GM18873 (cell line): ENCODE measurements around the gene NPAS1.
"Not testable (repeated sequence)": the region's sequence is repeated elsewhere in the genome, so short reads cannot be mapped to it uniquely, and the experiment has no call there.

Experiments
- ATAC-seq: cut with Tn5 transposase; IDR thresholded peaks from one replicate; pipeline ENCODE4 v1.9.1; 2021; ENCODE audit warnings: mild to moderate bottlenecking, moderate library complexity, moderate number of reproducible peaks; ENCODE audit not compliant: unreplicated experiment, low FRiP score

The NPAS1 gene

DNA sequence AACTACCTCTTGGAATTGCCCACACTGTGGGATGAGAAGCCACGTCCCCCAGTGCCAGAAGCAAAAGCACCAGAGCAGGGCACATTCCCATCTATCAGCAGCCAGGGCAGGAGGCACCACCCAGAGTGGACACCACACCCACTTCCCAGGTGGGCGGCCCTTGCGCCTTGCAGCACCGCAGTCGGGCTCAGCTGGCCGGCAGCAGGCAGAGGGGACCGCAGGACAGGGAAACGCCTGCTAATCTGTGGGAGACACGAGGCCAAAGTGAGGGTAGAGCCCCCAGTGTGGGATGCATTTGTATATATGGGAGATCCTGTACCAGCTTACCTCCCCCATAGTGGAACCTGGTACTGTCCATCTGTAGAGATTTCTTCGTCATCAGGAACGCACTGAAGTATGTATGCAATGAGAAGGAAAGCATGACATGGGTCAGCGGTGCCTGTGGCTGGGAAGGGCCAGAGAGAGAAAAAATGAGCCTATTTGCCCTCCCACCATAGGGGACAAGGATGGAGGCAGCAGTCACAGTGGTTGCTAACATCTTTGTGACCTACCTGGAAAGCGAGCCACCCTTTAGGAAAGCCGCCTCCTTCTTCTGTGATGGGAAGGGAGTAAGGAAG, 30.9 kb upstream of the NPAS1 start:
- no peak for ATAC-seq

DNA sequence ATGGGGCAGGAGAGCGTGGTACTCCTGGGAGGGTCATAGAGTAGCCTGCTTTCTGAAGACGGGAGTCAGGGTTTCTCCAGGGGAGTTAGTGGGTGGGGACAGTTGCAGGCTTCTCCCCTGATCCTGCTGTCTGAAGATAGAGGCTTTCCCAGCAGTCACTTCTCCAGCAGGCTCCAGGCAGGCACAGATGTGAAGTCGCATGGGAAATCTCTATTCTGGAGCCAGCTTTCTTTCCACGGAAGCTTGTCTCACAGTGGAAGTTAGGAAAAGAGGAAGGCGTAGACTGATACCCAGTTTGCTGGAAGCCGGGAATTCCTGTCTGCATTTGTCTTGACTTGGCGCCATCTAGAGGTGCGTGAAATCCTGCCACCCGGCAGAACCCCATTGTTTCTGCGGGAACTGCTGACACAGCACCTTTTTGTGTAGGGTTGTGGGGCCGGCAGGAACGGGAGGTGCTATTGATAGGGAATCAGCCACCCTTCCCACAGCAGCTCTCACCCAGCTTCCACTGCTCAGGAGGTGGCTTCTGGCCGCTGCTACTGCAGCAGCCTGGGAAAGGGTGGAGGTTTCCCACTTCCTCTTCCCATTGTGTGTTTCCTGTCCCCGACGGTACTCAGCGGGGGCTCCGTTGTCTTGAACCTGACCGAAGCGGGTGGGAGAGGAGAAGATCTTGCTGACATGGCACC, 28.5 kb upstream of the NPAS1 start:
- ATAC-seq, result no peak

DNA sequence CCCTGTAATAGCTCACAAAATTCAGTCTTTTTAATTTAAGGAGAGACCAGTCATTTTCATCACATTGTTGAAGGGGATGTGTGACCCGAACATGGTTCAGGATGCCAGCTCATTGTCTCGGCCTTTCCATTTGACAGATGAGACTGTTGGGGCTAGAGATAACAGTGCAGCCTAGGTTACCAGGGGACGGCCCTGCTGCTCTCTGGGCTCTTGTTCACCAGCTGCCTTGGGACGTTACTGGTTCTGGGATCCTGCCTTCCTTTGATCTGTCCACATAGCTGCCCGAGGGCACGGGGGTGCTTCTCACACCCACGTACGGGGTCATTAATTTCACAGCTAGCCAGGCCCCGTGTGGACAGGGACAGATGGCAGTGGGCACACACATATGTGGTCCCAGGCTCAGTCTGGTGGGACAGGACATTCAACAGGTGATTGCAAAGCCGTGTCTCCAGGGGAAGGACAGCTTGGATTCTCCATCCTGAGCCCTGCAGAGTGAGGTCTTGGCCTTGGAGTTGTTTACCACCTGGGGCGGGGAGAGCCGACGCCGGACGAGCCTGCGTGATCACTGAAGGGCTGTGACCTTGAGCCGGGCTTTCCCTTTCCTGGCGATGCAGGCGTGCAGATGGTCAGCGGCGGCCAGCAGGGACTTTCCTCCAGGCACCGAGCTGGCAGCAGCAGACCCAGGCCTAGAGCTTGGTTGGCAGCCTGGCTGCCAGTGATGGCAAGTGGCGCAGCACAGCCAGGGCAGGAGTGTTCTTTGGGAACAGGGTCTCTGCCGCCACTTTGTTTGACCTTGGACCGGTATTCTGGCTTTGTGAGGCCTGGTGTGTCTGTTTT, 26.7 kb upstream of the NPAS1 start:
- ATAC-seq, result no peak

DNA sequence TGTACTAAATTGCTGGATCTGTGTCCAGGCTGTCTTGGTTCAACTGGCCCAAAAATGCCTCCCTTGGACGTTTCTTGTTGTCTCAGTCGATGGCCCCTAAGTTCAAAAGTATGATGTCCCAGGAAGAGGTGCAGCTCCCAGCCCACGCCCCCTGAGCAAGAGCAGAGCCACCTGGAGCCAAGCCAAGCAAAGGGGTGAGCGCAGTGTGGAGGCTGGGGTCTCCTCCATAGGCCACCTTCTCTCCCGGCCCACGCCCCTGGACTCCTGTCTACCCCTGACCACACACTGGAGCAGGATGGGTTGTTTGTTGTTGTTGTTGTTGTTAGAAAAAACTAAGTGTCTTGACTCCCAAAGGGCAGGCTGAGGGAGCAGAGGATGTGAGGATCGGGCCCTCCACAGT, 26.0 kb upstream of the NPAS1 start:
- ATAC-seq, result no peak

DNA sequence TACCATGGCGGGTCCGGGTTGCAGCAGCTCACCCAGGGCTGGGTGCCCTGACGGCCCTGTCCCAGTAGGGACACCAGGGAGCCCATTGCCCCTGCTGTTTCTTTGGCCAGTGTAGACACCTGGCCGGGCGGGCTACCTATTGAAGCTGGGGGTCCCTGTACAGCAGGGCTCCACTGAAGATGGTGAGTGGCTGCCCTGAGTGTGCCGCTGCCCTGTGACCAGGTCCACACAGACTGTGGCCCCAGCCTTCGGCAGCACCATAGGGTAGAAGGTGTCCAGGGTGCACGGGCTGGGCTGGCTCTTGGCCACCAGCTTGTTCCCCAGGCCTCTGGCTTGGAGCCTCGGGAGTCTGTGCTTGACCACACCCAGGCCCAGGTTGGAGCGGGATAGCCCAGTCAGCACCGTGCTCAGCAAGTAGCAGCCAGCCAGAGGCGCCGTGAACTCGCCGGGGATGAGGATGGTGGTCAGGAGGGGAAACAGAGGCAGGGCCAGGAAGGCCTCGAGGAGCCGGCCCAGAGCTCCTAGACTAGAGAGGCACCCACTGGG, 25.4 kb upstream of the NPAS1 start:
- ATAC-seq, result no peak

DNA sequence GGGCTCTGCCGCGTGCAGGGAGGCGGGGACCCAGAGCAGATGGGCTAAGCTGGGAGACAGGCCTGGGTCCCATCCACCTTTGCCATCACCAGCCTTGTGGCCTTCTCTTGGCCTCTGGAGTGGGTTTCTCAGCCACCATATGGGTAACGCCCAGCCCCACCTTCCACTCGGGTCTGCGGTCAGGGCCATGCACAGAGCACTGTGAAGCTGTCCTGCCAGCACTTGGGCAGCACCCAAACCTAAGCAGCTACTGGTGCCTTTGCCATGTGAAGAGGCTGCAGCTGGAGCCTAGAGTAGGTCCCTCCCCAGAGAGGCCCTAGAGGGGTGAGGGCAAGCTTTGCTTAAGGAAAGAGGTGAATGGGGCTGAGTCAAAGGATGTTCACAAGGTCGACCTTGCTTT, 24.1 kb upstream of the NPAS1 start:
- ATAC-seq, result no peak

DNA sequence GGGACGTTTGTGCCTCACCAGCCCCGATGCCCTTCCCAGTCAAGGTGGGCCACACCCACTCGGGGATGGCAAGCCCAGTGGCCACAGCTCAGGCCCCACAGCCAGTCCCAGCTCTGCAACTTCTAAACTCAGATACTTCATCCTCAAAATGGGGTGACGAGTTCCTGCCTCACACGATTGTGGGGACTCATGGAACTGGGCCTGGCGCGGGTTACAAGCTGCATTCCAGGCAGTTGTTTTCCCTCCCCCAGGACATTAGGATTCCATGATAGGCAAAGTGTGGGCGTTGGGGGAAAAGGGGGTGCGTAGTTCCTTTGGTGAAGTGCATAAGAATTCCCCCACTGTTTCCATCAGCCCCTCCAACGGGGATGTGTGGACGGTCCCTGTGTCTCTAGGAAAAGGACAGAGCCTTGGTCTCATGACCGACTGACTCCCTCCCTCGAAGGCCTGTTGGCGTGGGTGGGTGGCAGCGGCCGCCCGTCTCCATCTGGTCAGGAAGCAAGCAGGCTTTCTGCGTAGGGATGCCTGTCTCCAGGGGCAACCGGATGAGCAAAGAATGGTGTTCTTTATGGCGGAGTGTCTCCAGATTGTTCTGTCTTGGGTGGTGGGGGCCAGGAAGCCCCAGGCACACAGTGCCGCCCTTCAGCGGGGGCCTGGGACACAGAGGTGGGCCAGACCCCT, 21.1 kb upstream of the NPAS1 start:
- ATAC-seq, result no peak

DNA sequence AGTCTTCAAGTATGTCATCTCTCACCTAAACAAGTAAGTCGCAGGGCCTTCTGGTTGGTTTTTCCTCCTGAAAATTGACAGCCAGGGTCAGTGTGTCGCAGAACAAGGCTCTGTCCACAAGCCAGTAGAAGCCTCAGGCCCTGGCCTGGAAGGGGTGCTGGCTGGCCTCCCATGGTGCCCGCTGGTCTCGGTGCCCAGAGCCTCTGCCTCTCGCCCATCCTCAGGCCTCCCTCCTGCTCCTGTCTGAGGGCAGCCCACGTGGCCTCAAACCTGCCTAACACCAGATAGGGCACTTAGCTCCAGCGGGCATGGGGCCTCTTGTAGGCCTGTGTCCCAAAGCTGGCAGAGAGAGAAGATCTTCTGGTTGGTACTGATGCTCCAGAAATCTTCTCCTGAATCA, 20.3 kb upstream of the NPAS1 start:
- no peak for ATAC-seq

DNA sequence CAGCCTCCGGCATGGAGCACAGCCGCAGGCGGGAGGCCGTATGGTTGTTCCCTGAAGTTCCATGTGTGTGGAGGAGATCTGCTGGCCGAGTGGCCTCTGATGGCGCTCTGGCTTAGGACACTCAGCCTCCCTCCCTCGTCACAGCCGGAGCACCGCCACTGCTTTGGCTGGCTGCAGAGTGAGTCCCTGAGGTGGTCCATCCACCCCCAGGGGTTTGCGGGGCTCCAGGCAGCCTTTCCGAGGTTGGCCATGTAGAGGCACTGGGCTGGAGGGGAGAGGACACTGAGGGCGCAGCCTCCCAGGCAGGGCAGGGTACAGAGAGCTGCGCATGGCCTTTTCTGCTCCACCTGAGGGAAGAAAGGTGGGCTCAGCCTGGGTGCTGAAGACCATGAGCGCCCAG, 19.8 kb upstream of the NPAS1 start:
- no peak for ATAC-seq

DNA sequence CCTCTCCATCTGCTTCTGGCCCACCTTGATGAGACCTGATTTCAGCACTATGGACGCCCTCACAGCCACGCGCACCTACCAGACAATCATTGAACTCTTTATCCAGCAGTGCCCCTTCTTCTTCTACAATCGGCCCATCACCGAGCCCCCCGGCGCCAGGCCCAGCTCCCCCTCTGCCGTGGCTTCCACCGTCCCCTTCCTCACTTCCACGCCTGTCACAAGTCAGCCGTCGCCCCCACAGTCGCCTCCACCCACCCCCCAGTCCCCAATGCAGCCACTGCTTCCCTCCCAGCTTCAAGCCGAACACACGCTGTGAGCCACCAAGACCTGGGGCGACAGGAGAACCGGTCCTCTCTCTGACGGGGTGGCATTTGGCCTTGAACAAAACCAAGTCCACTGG, 19.3 kb upstream of the NPAS1 start:
- no peak for ATAC-seq

DNA sequence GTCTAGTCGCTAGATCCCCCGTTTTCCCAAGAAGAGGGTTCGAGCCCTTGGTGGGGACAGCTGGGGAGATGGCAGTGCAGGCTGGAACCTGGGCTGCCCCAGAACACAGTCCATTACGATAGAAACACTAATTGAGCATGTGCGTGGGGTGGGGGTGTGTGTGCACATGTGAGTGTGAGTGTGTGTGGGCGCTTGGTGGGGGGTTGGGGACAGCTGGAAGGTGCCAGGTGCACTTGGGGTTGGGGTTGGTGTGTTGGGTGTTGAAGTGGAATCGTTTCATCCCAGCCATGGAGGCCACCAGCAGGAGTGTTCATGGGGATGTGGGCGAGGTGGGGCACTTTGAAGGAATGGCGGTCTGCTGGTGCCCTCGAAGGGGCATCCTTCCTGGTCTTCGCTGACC, 18.1 kb upstream of the NPAS1 start:
- ATAC-seq, result no peak

DNA sequence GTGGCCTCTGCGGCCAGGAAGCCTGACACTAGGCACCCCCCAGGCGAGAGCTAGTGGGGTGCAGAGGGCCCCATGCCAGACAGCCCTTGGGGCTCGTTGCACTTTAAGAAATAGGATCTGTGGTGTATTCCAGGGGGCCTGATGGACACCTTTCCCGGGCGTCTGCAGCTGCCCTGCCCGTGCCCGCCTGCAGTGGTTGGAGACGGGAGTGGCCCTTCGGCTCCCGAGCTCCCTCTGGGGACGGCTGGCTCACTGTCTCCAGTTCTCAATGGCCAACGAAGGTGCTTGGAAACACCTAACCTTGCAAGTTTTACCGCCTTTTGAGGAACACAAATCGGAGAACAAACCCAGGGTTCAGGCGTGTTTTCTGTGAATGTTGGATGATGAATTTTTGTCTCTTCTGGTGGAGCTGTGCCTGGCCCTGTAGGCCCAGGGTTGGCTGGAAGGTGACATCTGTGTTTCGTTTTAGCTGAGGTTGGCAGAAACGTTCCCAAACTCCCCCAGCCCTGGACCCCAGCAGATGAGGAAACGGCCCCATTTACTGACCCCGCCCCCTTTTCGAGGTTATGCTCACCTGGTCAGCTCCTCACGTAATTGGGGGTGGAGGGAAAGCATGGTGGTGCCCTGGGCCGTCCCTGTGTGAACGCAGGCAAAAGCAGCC, 17.4 kb upstream of the NPAS1 start:
- no peak for ATAC-seq

DNA sequence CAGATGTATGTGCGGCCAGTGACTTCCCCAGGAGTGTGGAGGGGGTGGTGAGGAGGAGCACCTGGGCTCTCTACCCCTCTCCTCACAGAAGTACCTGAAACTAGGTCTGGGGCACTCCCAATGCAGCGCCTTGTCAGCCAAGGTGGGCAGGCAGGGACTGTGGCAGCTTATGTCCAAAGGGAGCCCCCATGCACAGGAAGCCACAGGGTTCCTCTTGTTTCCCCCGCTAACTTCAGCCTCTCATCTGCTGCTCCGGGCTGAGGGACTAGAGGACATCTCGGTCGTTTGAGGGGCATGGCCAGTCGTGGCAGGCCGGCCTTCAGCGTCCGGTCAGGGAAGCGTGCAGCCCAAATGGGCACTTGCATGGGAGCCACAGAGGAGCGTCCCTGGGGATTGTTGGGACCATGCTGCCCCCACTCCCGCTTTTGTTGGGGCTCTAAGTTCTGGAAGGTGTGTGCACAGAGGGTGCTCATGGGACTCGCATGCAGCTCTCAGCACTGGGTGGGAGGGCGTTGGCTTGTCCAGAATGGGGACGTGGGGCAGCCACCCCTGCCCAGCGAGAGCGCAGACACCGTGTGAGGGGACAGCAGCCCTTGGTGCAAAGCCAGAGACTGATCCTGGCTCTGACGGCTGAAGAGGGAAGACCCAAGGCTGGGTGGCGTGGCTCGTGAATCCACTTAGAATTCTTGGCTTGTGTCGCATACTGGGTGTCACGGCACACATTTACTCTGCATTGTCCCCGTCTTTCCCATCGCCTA, 16.6 kb upstream of the NPAS1 start:
- ATAC-seq, result no peak

DNA sequence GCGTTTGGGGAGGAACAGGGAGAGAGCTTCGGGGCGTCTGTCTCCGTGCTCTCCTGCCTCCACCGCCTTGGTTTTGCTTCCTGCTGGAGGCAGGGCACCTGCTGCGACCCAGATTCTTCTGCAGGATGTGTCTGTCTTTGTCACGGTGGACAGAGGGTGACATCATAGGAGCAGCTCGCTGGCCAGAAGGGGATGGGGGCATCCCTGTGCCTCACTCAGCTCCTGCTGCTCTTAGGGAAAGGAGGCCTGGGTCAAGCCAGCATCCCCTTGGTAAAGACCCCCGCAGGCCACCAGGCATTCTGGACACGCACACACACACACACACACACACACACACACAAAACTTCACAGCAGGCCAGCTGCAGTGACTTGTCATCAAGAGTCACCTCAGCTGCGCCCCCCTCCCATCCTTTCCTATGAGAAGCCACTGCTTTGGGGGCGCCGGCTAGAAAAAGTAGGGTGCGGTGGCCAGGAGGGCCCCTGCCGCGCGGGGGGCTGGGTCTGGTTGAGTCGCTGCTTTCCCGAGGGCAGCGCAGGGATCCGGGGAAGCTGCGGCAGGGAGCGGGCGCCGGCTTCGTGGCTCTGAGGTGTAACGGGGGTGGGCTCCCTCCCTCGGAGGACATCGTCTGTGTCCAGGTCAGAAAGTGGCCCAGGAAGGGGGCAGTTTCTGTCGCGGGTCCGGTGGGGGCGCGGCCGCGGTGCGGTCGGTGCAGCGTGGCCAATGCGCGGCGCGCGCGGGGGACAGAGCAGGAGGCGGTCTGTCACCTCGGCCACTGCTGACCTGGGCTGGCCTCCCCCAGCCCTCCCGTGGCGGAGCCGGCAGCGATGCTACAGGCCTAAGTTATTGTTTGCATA, 15.8 kb upstream of the NPAS1 start:
- ATAC-seq, result no peak

DNA sequence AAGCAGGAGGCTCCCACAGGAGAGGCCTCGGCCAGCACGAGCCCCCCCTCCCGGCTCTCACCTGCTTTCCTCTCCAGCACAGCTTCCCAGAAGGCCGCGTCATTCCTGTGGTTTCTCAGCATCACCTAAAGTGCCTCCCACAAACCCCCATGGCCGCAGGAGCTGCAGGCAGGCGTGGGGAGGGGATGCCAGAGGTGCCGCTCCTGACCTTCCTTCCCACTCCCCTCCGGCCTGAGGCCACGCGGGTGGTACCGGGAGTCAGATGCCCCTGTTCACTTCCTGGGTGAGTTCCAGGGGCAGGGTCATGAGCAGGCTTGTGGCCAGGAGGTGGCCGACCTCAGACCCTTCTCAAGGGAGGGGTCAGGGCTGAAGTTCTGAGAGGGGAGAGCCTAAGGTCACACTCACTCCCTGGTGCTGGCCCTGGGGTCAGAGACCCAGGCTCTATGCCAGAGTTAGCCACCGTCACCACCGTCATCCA, 14.4 kb upstream of the NPAS1 start:
- no peak for ATAC-seq

DNA sequence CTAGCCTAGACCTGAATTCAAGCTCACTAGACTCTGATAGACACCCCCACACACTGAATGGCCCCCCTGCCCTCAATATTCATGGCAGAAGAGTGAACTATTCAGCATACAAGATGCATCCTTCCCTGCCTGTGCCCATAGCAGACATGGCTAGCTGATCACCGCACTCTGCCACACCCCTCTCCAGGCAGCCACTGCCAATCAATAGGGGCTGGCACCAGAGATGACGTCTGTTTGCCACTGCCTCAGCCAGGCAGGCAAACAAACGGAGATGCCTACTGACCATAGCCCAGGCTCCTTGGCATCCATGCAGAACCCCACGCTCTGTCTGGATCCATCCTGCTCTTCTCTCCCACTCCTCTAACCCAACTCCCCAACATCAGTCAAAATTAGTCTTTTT, 13.8 kb upstream of the NPAS1 start:
- no peak for ATAC-seq

DNA sequence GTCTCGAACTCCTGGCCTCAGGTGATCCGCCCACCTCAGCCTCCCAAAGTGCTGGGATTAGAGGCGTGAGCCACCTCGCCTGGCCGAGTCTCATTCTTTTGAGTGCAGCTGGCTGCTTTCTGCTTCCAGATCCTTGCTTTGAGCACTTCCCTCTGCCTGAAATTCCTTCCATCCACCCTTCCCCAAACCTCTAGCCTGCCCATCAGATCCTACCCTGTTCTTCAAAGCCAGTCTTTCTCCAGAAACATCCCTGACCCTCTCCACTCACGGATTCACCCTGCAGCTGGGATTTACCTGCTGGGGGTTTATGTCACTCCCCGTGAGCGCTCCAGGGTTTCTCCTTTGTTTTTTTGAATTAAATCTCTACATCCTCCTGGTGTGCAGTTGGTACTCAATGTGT, 13.1 kb upstream of the NPAS1 start:
- ATAC-seq, result no peak

DNA sequence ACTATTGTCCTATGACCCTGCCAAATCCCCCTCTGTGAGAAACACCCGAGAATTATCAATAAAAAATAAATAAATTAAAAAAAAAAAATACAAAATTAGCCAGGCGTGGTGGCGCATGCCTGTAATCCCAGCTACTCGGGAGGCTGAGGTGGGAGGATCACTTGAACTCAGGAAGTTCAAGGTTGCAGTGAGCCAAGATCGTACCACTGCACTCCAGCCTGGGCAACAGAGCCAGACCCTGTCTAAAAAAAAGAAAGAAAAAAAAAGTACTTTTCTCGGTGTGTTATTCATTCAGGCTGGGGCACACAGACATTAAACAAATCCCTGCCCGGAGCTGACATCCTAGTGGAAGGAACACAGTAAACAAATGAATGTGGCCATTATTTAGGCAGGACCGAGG, 9.1 kb upstream of the NPAS1 start:
- not testable (repeated sequence) for ATAC-seq

DNA sequence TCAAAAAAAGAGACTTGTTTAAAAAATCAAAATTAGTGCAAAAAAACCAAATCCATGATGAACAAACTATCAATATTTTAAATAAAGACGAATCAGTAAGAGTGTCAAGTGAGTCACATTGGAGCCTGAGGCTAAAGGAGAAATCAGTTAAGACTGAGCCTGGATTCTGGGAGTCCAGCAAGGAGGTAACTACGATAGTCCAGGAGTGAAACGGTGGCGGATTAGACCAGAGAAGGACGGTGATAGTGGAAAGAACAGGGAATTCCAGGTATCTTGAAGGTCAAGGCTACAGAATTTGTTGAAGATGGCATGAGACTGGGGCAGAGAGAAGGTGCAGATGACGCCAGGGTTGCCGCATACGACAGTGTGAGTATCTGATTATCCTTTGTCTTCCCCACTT, 7.0 kb upstream of the NPAS1 start:
- ATAC-seq, result no peak
